ENCODE results near the gene INO80D.

GRCh38 chr2:206088248-206088647, 2.3 kb upstream of the INO80D start:
- TF ChIP-seq CTCF (IDR thresholded peaks at IDR 0.05) (no peak), POLR2AphosphoS5 (IDR thresholded peaks at IDR 0.05) (no peak)
